ENCODE measurements around the gene WDTC1. TPM values are rescaled to one million over a fixed set of nuclear protein-coding genes. Genes with fewer than 3 reads are reported as not detected.
A peak's percentile ranks its signal among the peaks of the same experiment; 100 is the strongest.

WDTC1 gene
- total RNA-seq, 1 experiment from 2014 or later = 26.6 TPM

GRCh38 chr1:27290581-27290980 lies 56.1 kb downstream of the WDTC1 start:
- Histone ChIP-seq H2AFZ (ENCODE audit: low read depth, low read length, poor library complexity, severe bottlenecking) (no peak overlapping the region), H3K4me3 (replicated peaks in 1 of 2; ENCODE audit: low read depth in 1 of 2, low read length in 2 of 2) (no peak overlapping the region), H3K4me2 (ENCODE audit: low read length) (no peak overlapping the region), H3K9me3 (ENCODE audit: control insufficient read depth in 1 of 2, insufficient read depth in 1 of 2, low read depth in 1 of 2, low read length in 2 of 2) (no peaks in the 10 kb centered on the region), H3K9ac (ENCODE audit: low read length) (no peak overlapping the region), H3K79me2 (ENCODE audit: insufficient read depth, low read length) (no peaks in the 10 kb centered on the region), H3K9me2 (ENCODE audit: insufficient read depth) (no peaks in the 10 kb centered on the region), H3K27ac (ENCODE audit: low read depth, low read length) (no peak overlapping the region), H3K27me3 (ENCODE audit: insufficient read depth, low read length) (no peaks in the 10 kb centered on the region), H3K4me1 (ENCODE audit: control insufficient read depth in 1 of 2, insufficient read depth in 2 of 2, low read length in 2 of 2) (peaks cover 0 to 9% of the 10 kb centered on the region in 2 experiments; a peak in 1 of 4 replicates), H3K36me3 (ENCODE audit: control insufficient read depth in 1 of 2, insufficient read depth in 2 of 2, low read length in 2 of 2) (no peaks in the 10 kb centered on the region; a peak in 1 of 4 replicates), H4K20me1 (ENCODE audit: insufficient read depth) (no peaks in the 10 kb centered on the region)
- no TSS peak for BruUV-seq (replicated peaks)
- intact Hi-C loops (cut with micrococcal nuclease) = no loop called here
- ChIA-PET POLR2A (no interaction called here), CTCF (interaction anchor here (1.5 kb wide), 1 partner anchor 10 kb away, joined by 5 read pairs; no protein-coding TSS in a partner anchor), RAD21 (ENCODE audit: low non-redundant PET in 1 of 2, low total read pairs in 2 of 2, uncharacterized antibody in 2 of 2, unreplicated experiment in 2 of 2) (no interaction called here)
- no peak for TF ChIP-seq ELF1 (IDR thresholded peaks at IDR 0.05; ENCODE audit: borderline replicate concordance, low read depth)
- no peak for TF ChIP-seq CTCF (IDR thresholded peaks at IDR 0.05 in 2 of 3, conservative IDR thresholded peaks at IDR 0.05 in 1 of 3; ENCODE audit: borderline replicate concordance in 1 of 3, insufficient read depth in 1 of 3, low read depth in 2 of 3, low read length in 2 of 3)
- TF ChIP-seq EZH2phosphoT487 (IDR thresholded peaks at IDR 0.05; ENCODE audit: borderline replicate concordance) = no peak
- no peak for TF ChIP-seq ATF3 (IDR thresholded peaks at IDR 0.05)
- no peak for TF ChIP-seq POLR2AphosphoS5 (IDR thresholded peaks at IDR 0.05; ENCODE audit: low read depth, low read length)
- no peak for TF ChIP-seq ZFX (IDR thresholded peaks at IDR 0.05)
- DNase-seq (ENCODE audit: low read depth, low spot score) (no peak), ATAC-seq (no peak)

DNA sequence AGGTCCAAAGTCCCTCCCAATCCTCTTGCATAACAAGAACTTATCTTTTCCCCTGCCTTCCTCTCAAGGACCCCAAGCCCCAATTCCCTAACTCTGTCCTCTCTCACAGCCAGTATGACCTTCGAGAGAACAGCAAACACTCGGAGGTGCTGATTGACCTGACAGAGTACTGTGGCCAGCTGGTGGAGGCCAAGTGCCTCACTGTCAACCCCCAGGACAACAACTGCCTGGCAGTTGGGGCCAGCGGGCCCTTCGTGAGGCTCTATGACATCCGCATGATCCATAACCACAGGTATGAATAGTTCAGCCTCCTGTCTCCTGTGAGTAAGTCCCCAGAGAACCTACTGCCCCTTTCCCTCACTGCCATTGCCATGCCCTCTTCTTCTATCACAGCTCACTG lies 57.7 kb downstream of the WDTC1 start:
- ATAC-seq (peak; percentile 51; the same call in 1 of the 2 replicates), DNase-seq (ENCODE audit: low read depth, low spot score) (peak; percentile 6)
- Histone ChIP-seq H3K27ac (ENCODE audit: low read depth, low read length) (no peak overlapping the region), H3K9ac (ENCODE audit: low read length) (no peak overlapping the region), H3K9me3 (ENCODE audit: control insufficient read depth in 1 of 2, insufficient read depth in 1 of 2, low read depth in 1 of 2, low read length in 2 of 2) (no peaks in the 10 kb centered on the region), H4K20me1 (ENCODE audit: insufficient read depth) (no peaks in the 10 kb centered on the region), H3K79me2 (ENCODE audit: insufficient read depth, low read length) (no peaks in the 10 kb centered on the region), H3K27me3 (ENCODE audit: insufficient read depth, low read length) (no peaks in the 10 kb centered on the region), H3K9me2 (ENCODE audit: insufficient read depth) (no peaks in the 10 kb centered on the region), H3K4me1 (ENCODE audit: control insufficient read depth in 1 of 2, insufficient read depth in 2 of 2, low read length in 2 of 2) (peaks cover 0 to 9% of the 10 kb centered on the region in 2 experiments; a peak in 1 of 4 replicates), H3K4me2 (ENCODE audit: low read length) (peak overlapping the region; percentile 24; the same call in 1 of the 2 replicates), H2AFZ (ENCODE audit: low read depth, low read length, poor library complexity, severe bottlenecking) (no peak overlapping the region), H3K4me3 (replicated peaks in 1 of 2; ENCODE audit: low read depth in 1 of 2, low read length in 2 of 2) (no peak overlapping the region), H3K36me3 (ENCODE audit: control insufficient read depth in 1 of 2, insufficient read depth in 2 of 2, low read length in 2 of 2) (no peaks in the 10 kb centered on the region; a peak in 1 of 4 replicates)
- RAD21 ChIA-PET (ENCODE audit: low non-redundant PET in 1 of 2, low total read pairs in 2 of 2, uncharacterized antibody in 2 of 2, unreplicated experiment in 2 of 2) = interaction anchor here in 1 of 2 experiments (0.8 kb wide), 1 partner anchor 9 kb away, joined by 3 read pairs; no protein-coding TSS in a partner anchor
- CTCF ChIA-PET = interaction anchor here (1.5 kb wide), 1 partner anchor 9 kb away, joined by 5 read pairs; no protein-coding TSS in a partner anchor
- POLR2A ChIA-PET = no interaction called here
- no TSS peak for BruUV-seq (replicated peaks)
- intact Hi-C loops (cut with micrococcal nuclease) = no loop called here
- TF ChIP-seq CBX3 (IDR thresholded peaks at IDR 0.05; ENCODE audit: low read depth) (no peak), YY1 (IDR thresholded peaks at IDR 0.05; ENCODE audit: extremely low read depth, insufficient replicate concordance, low read depth, low read length) (no peak), ZNF274 (IDR thresholded peaks at IDR 0.05; ENCODE audit: low read depth, low read length) (no peak), CEBPB (IDR thresholded peaks at IDR 0.05; ENCODE audit: low read depth) (no peak), SP1 (IDR thresholded peaks at IDR 0.05; ENCODE audit: low read depth) (no peak), POLR2AphosphoS5 (IDR thresholded peaks at IDR 0.05; ENCODE audit: low read depth, low read length) (no peak), JUND (IDR thresholded peaks at IDR 0.05) (no peak), ZBTB33 (IDR thresholded peaks at IDR 0.05; ENCODE audit: extremely low read depth, insufficient replicate concordance, low read length) (no peak), ZFX (IDR thresholded peaks at IDR 0.05) (no peak), SRF (IDR thresholded peaks at IDR 0.05; ENCODE audit: low read depth) (no peak), ATF3 (IDR thresholded peaks at IDR 0.05) (no peak), EGR1 (IDR thresholded peaks at IDR 0.05; ENCODE audit: low read depth) (no peak)
- TF ChIP-seq, protein P1, sequence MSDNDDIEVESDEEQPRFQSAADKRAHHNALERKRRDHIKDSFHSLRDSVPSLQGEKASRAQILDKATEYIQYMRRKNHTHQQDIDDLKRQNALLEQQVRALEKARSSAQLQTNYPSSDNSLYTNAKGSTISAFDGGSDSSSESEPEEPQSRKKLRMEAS (IDR thresholded peaks at IDR 0.05) = no peak

All from HCT116 (cell line).